HCT116 (cell line): ENCODE data around the gene CHERP. TPM values are rescaled to one million over a fixed set of nuclear protein-coding genes. Genes with fewer than 3 reads are reported as not detected.

Experiments
- ATAC-seq: fragments of 200-7000 bp; cut with Tn5 transposase; 2 replicates; pipeline ENCODE4 v1.9.1; 2020; ENCODE audit warnings: mild to moderate bottlenecking, moderate library complexity
- BruUV-seq: library from RNA; stranded (reverse); fragments of 400-500 nt; replicated peaks from 2 replicates; lab custom pipeline; 2021; lab: Mats Ljungman, UMichigan
- CTCF ChIA-PET: fragments of 300-600 bp; sonication (Branson Sonifier 250); formaldehyde crosslinking; loops from one replicate; lab custom pipeline; 2021; ENCODE audit warnings: antibody characterized with exemption; lab: Charles Lee
- POLR2A ChIA-PET: fragments of 300-600, 350-600 bp; sonication (Branson Sonifier 250); formaldehyde crosslinking; loops from one replicate; lab custom pipeline; 2021; ENCODE audit warnings: antibody characterized with exemption; lab: Charles Lee
- RAD21 ChIA-PET, 2 experiments: fragments of 300-600 bp; sonication (Branson Sonifier 250); formaldehyde crosslinking; loops; one replicate each; lab custom pipeline; 2023; ENCODE audit warnings: low total read pairs in 2 of 2; ENCODE audit not compliant: uncharacterized antibody in 2 of 2, unreplicated experiment in 2 of 2, low non-redundant PET in 1 of 2; lab: Charles Lee
- DNase-seq: peaks from one replicate; pipeline ENCODE4 v3.0.0-alpha.2; 2010; ENCODE audit warnings: low read depth, low spot score
- H2AFZ ChIP-seq: fragments of 200-600 bp; shearing (Covaris generic), sonication (generic); 2 replicates; pipeline ENCODE4 v1.6.1; 2017; ENCODE audit warnings: low read depth, mixed run types, mixed read lengths, antibody characterized with exemption, low read length; ENCODE audit not compliant: poor library complexity, severe bottlenecking
- H3K27ac ChIP-seq: 2 replicates; pipeline ENCODE4 v1.5.1; 2012; ENCODE audit warnings: low read depth, low read length
- H3K27me3 ChIP-seq: fragments of 200-600 bp; sonication (generic); 2 replicates; pipeline ENCODE4 v1.6.1; 2016; ENCODE audit warnings: mixed run types, low read length, mixed read lengths; ENCODE audit not compliant: insufficient read depth
- H3K36me3 ChIP-seq, 2 experiments: fragments of 200-500 bp in 1 of 2; fragments of 200-600 bp in 1 of 2; sonication (Bioruptor generic) in 1 of 2; sonication (generic) in 1 of 2; 2 replicates each; pipeline versions ENCODE4 v1.5.1 to v1.6.1; 2014 to 2016; ENCODE audit warnings: low read length in 2 of 2, inconsistent platforms in 1 of 2, mixed read lengths in 1 of 2, mixed run types in 1 of 2; ENCODE audit not compliant: insufficient read depth in 2 of 2, control insufficient read depth in 1 of 2
- H3K4me1 ChIP-seq, 2 experiments: fragments of 200-600 bp in 1 of 2; sonication (generic) in 1 of 2; 2 replicates each; pipeline versions ENCODE4 v1.5.1 to v1.6.1; 2012 to 2017; ENCODE audit warnings: low read length in 2 of 2, inconsistent platforms in 1 of 2, mild to moderate bottlenecking in 1 of 2, mixed read lengths in 1 of 2, mixed run types in 1 of 2, moderate library complexity in 1 of 2; ENCODE audit not compliant: insufficient read depth in 2 of 2, control insufficient read depth in 1 of 2
- H3K4me2 ChIP-seq: fragments of 200-600 bp; sonication (generic); 2 replicates; pipeline ENCODE4 v1.6.1; 2017; ENCODE audit warnings: mixed run types, low read length, mixed read lengths
- H3K4me3 ChIP-seq, 2 experiments: fragments of 200-600 bp in 1 of 2; sonication (generic) in 1 of 2; replicated peaks in 1 of 2; 2 replicates each; pipeline ENCODE4 v1.5.1; 2011 to 2016; ENCODE audit warnings: low read length in 2 of 2, control low read depth in 1 of 2, low read depth in 1 of 2, mild to moderate bottlenecking in 1 of 2, mixed read lengths in 1 of 2, mixed run types in 1 of 2
- H3K79me2 ChIP-seq: fragments of 200-600 bp; sonication (generic); 2 replicates; pipeline ENCODE4 v1.6.1; 2017; ENCODE audit warnings: mild to moderate bottlenecking, mixed run types, low read length, moderate library complexity, mixed read lengths; ENCODE audit not compliant: insufficient read depth
- H3K9ac ChIP-seq: fragments of 200-600 bp; sonication (generic); 2 replicates; pipeline ENCODE4 v1.6.1; 2016; ENCODE audit warnings: low read length, mixed read lengths
- H3K9me2 ChIP-seq: fragments of 200-600 bp; sonication (generic), shearing (Covaris generic); 2 replicates; pipeline ENCODE4 v1.6.1; 2017; ENCODE audit warnings: mixed run types, mild to moderate bottlenecking, moderate library complexity; ENCODE audit not compliant: insufficient read depth
- H3K9me3 ChIP-seq, 2 experiments: fragments of 200-500 bp in 1 of 2; fragments of 200-600 bp in 1 of 2; sonication (Bioruptor generic) in 1 of 2; sonication (generic) in 1 of 2; 2 replicates each; pipeline ENCODE4 v1.6.1; 2014 to 2017; ENCODE audit warnings: low read length in 2 of 2, mixed read lengths in 2 of 2, inconsistent platforms in 1 of 2, low read depth in 1 of 2, mild to moderate bottlenecking in 1 of 2, mixed run types in 1 of 2, moderate library complexity in 1 of 2; ENCODE audit not compliant: control insufficient read depth in 1 of 2, insufficient read depth in 1 of 2
- H4K20me1 ChIP-seq: fragments of 200-600 bp; sonication (generic), shearing (Covaris generic); 2 replicates; pipeline ENCODE4 v1.6.1; 2017; ENCODE audit warnings: mixed run types, mild to moderate bottlenecking, moderate library complexity; ENCODE audit not compliant: insufficient read depth
- ELF1 ChIP-seq: IDR thresholded peaks from 2 replicates; pipeline ENCODE4 v1.6.1; 2012; ENCODE audit warnings: low read depth, borderline replicate concordance
- MAX ChIP-seq: IDR thresholded peaks from 2 replicates; pipeline ENCODE4 v1.6.1; 2012
- REST ChIP-seq: IDR thresholded peaks from 2 replicates; pipeline ENCODE4 v1.6.1; 2012; ENCODE audit warnings: low read depth
- SRF ChIP-seq: IDR thresholded peaks from 2 replicates; pipeline ENCODE4 v1.6.1; 2012; ENCODE audit warnings: low read depth
- TCF7L2 ChIP-seq: IDR thresholded peaks from 2 replicates; pipeline ENCODE4 v1.7.0; 2011; ENCODE audit warnings: borderline replicate concordance, inconsistent platforms; ENCODE audit not compliant: insufficient read depth, insufficient read length; ENCODE audit errors: extremely low read depth
- YY1 ChIP-seq: IDR thresholded peaks from 2 replicates; pipeline ENCODE4 v1.6.1; 2011; ENCODE audit warnings: low read length, low read depth, moderate library complexity, mild to moderate bottlenecking; ENCODE audit not compliant: insufficient replicate concordance; ENCODE audit errors: extremely low read depth
- ZBTB33 ChIP-seq: IDR thresholded peaks from 2 replicates; pipeline ENCODE4 v1.6.1; 2011; ENCODE audit warnings: mild to moderate bottlenecking, low read length, moderate library complexity; ENCODE audit not compliant: insufficient replicate concordance; ENCODE audit errors: extremely low read depth
- intact Hi-C: fragments of 100-400 bp; cut with micrococcal nuclease; formaldehyde crosslinking; loops from 2 replicates; pipeline ENCODE4 v1.10.0; 2022
- total RNA-seq: library from RNA; stranded (reverse); gene quantifications from one replicate; pipeline ENCODE4 v1.2.1, GENCODE V29; 2021; ENCODE audit not compliant: unreplicated experiment

CHERP gene
- total RNA-seq, 1 experiment from 2014 or later: 65.8 TPM

GRCh38 chr19:16562608-16563025 is 20.4 kb upstream of the CHERP start:
- Histone ChIP-seq H3K27me3 (no peaks in the 10 kb centered on the region), H3K27ac (no peak overlapping the region), H3K4me2 (no peak overlapping the region), H3K4me1 (no peaks in the 10 kb centered on the region), H2AFZ (no peak overlapping the region)
- no peak for ATAC-seq
- RAD21 ChIA-PET: no interaction called here
- BruUV-seq: no TSS peak
- intact Hi-C loops: no loop called here
- no peak for TF ChIP-seq ZBTB33
- TF ChIP-seq SRF: no peak
- TF ChIP-seq ELF1: no peak
- TF ChIP-seq REST: no peak
- TF ChIP-seq YY1: no peak
- TF ChIP-seq MAX: no peak
- no peak for TF ChIP-seq TCF7L2
- TF ChIP-seq, all 23 proteins: peak for 0
- H3K9me3 ChIP-seq: no peaks in the 10 kb centered on the region
- POLR2A ChIA-PET: no interaction called here
- no peaks in the 10 kb centered on the region for H4K20me1 ChIP-seq
- H3K9ac ChIP-seq: no peak overlapping the region
- H3K36me3 ChIP-seq: peaks cover 37 to 39% of the 10 kb centered on the region in 2 experiments
- H3K79me2 ChIP-seq: peaks cover 18% of the 10 kb centered on the region; the same call in 1 of the 2 replicates
- H3K9me2 ChIP-seq: no peaks in the 10 kb centered on the region
- DNase-seq: no peak
- no peak overlapping the region for H3K4me3 ChIP-seq
- CTCF ChIA-PET: no interaction called here
